Right lobe of liver (tissue), 4 donors: Measurements from ENCODE around the gene FRMD3.

ENCODE experiments used
- POLR2A ChIP-seq: fragments of 450-650 bp; IDR thresholded peaks from one replicate; pipeline ENCODE4 v1.6.1; 2017; ENCODE audit warnings: antibody characterized with exemption, mild to moderate bottlenecking
- TF ChIP-seq, protein P1 (sequence below), 4 donors: fragments of 200-600 bp in 3 of 4; fragments of 450-650 bp in 1 of 4; IDR thresholded peaks; one replicate each; pipeline versions ENCODE4 v1.5.1 to v1.8.0; 2016 to 2022; ENCODE audit warnings: antibody characterized with exemption in 4 of 4, mild to moderate bottlenecking in 2 of 4
- donor health status: DM: no; HTN: no; CAD: no.
- donor health status: DM: no; HTN: no; CAD: no.
- donor health status: DM: no; HTN: yes; CAD: no.

DNA sequence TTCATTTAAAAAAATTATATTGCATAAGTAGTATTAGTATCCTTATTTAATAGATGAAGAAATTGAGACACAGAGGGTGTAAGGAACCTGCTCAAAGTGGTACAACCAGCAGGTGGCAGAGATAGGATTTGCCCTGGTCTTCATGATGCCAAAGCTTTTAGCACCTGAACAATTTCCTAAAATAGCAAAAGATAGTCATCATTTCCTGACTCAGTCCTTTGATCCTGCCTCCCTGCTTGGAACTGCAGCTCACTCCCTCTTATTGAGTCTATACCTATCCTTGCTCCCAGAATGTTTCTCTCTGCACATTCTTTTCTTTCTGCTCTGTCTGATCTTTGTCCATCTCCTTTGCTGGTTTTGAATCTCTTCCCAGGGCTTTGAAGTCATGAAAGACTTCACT is 155.8 kb downstream of the FRMD3 start:
- TF ChIP-seq, protein P1, sequence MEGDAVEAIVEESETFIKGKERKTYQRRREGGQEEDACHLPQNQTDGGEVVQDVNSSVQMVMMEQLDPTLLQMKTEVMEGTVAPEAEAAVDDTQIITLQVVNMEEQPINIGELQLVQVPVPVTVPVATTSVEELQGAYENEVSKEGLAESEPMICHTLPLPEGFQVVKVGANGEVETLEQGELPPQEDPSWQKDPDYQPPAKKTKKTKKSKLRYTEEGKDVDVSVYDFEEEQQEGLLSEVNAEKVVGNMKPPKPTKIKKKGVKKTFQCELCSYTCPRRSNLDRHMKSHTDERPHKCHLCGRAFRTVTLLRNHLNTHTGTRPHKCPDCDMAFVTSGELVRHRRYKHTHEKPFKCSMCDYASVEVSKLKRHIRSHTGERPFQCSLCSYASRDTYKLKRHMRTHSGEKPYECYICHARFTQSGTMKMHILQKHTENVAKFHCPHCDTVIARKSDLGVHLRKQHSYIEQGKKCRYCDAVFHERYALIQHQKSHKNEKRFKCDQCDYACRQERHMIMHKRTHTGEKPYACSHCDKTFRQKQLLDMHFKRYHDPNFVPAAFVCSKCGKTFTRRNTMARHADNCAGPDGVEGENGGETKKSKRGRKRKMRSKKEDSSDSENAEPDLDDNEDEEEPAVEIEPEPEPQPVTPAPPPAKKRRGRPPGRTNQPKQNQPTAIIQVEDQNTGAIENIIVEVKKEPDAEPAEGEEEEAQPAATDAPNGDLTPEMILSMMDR (IDR thresholded peaks at IDR 0.05) = peak in 1 of 4 donors; percentile 21
- no peak for TF ChIP-seq POLR2A
